Measurements from ENCODE around the gene CTNNA3. TPM values are rescaled to one million over a fixed set of nuclear protein-coding genes. Genes with fewer than 3 reads are reported as not detected.

The CTNNA3 gene
- total RNA-seq, 1 donor from 2014 or later: under 0.01 TPM

DNA sequence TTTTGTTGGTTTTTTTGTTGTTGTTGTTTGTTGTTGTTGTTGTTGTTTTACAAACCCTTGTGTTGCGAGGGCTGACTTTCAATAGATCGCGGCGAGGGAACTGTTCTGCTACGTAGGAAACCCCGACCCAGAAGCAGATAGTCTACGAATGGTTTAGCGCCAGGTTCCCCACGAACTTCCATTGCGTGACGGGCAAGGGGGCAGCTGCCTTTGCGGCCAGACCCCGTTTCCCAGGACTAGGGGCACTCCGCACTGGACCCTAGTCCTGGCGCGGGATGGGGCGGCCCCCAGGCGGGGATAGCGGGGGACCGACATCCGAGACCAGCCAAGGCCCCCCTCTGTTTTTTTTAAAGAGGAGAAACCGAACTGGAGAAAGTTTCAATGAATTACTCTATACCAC is 650.6 kb downstream of the CTNNA3 start:
- no peak for DNase-seq (ENCODE audit: low spot score in 2 of 2)
- Histone ChIP-seq H3K4me3 (no peak overlapping the region), H3K27me3 (no peaks in the 10 kb centered on the region), H3K4me1 (no peaks in the 10 kb centered on the region), H3K9me3 (no peaks in the 10 kb centered on the region), H3K27ac (no peak overlapping the region), H3K36me3 (no peaks in the 10 kb centered on the region)
- intact Hi-C loops (cut with DNase I): no loop called here
- TF ChIP-seq, protein P1, sequence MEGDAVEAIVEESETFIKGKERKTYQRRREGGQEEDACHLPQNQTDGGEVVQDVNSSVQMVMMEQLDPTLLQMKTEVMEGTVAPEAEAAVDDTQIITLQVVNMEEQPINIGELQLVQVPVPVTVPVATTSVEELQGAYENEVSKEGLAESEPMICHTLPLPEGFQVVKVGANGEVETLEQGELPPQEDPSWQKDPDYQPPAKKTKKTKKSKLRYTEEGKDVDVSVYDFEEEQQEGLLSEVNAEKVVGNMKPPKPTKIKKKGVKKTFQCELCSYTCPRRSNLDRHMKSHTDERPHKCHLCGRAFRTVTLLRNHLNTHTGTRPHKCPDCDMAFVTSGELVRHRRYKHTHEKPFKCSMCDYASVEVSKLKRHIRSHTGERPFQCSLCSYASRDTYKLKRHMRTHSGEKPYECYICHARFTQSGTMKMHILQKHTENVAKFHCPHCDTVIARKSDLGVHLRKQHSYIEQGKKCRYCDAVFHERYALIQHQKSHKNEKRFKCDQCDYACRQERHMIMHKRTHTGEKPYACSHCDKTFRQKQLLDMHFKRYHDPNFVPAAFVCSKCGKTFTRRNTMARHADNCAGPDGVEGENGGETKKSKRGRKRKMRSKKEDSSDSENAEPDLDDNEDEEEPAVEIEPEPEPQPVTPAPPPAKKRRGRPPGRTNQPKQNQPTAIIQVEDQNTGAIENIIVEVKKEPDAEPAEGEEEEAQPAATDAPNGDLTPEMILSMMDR (IDR thresholded peaks at IDR 0.05): no peak

DNA sequence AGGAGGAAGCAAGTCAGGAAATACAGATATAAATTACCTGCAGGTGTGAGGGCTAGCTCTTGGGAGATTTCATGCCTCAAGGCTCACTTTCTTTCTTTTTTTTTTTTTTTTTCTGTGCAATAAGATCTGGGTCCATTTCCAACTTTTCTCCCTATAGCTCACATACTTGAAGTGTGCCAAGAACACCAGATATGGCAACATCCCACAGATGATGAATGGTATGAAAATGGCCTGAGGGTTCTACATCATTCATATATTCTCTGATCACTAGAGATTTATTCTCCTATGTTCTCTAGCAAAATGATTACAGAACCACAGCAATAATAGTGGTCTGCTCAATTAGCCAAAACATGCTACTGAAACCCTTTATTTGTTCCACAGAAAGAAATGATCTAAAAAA is 653.0 kb downstream of the CTNNA3 start:
- Histone ChIP-seq H3K4me1 (no peaks in the 10 kb centered on the region), H3K27me3 (no peaks in the 10 kb centered on the region), H3K27ac (no peak overlapping the region), H3K36me3 (no peaks in the 10 kb centered on the region), H3K4me3 (no peak overlapping the region), H3K9me3 (no peaks in the 10 kb centered on the region)
- intact Hi-C loops (cut with DNase I): no loop called here
- TF ChIP-seq, protein P1 (IDR thresholded peaks at IDR 0.05): no peak
- DNase-seq (ENCODE audit: low spot score in 2 of 2): no peak

DNA sequence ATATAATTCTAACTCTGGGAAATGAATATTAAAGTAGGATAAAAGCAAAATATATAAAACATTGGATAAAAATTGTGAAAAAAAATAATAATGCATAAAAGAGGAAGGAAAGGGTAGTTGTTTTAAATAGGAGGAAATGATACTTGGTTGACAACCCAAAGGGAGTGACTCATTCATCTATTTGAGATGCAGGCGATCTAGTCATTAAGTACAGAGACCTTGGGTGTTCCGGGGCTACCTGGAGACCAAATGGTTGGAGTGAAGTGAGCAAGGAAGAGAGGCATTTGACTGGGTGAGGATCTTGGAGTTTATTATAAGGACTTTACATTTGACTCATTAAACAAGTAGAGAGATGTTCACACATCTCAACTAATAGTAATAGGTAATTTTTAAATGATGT is 659.2 kb downstream of the CTNNA3 start:
- TF ChIP-seq, protein P1 (IDR thresholded peaks at IDR 0.05): no peak
- Histone ChIP-seq H3K9me3 (no peaks in the 10 kb centered on the region), H3K36me3 (no peaks in the 10 kb centered on the region), H3K4me3 (no peak overlapping the region), H3K27ac (no peak overlapping the region), H3K27me3 (no peaks in the 10 kb centered on the region), H3K4me1 (no peaks in the 10 kb centered on the region)
- no peak for DNase-seq (ENCODE audit: low spot score in 2 of 2)
- intact Hi-C loops (cut with DNase I): no loop called here

DNA sequence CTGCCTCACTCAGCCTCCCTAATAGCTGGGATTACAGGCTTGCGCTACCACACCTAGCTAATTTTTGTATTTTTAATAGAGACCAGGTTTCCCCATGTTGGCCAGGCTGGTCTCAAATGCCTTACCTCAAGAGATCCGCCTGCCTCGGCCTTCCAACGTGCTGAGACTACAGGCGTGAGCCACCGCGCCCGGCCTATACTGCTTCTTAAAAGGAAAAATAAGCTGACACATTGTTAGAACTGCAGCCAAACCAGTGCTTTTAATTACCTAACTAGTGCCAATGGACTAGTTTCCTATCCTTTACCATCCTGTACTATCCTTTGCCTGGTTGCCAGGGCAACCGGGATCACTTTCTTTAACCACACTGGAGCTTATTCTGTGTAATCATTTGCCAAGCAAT is 662.1 kb downstream of the CTNNA3 start:
- Histone ChIP-seq H3K27me3 (no peaks in the 10 kb centered on the region), H3K4me3 (no peak overlapping the region), H3K27ac (no peak overlapping the region), H3K36me3 (no peaks in the 10 kb centered on the region), H3K4me1 (no peaks in the 10 kb centered on the region), H3K9me3 (no peaks in the 10 kb centered on the region)
- TF ChIP-seq, protein P1 (IDR thresholded peaks at IDR 0.05): no peak
- intact Hi-C loops (cut with DNase I): no loop called here
- no peak for DNase-seq (ENCODE audit: low spot score in 2 of 2)

DNA sequence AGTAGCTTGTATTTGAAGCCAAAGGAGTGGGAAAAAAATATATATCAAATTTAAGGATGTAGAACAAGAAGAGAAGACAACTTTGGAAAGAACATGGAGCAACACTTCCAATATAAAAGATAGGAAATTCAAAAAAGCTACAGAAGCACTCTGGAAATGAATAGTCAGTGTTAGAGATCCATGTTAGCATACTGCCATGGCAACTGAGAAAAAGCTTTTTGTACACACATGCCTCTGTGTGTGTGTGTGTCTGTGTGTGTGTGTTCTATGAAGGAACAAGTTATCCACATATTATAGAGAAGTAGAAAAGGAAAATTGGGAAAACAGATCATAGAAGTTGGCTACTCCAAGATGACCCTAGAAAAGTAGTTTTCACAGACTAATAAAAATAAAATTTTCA is 673.9 kb downstream of the CTNNA3 start:
- no peaks in the 10 kb centered on the region for H3K36me3 ChIP-seq
- no peaks in the 10 kb centered on the region for H3K27me3 ChIP-seq
- no peaks in the 10 kb centered on the region for H3K4me1 ChIP-seq
- TF ChIP-seq, protein P1 (IDR thresholded peaks at IDR 0.05): no peak
- H3K9me3 ChIP-seq: no peaks in the 10 kb centered on the region
- DNase-seq (ENCODE audit: low spot score in 2 of 2): no peak
- intact Hi-C loops (cut with DNase I): no loop called here
- H3K4me3 ChIP-seq: no peak overlapping the region
- no peak overlapping the region for H3K27ac ChIP-seq

DNA sequence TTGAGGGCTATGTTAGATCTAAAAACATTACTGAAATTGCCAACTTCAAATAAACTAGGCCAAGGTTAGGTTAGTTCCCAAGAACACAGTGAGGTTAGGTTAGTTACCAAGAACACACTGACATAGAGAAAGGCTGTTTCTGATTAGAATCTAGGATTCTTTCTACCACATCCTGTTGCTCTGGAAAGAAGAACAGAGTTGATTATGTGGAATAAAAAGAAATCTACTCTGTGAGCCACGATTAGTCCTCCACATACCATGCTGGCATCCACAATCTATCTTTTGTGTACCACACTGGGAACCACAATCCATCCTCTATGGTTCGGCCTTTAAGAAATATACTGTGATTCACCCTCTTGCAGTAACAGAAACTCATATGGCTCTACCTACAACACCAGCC is 678.8 kb downstream of the CTNNA3 start:
- TF ChIP-seq, protein P1 (IDR thresholded peaks at IDR 0.05): no peak
- intact Hi-C loops (cut with DNase I): no loop called here
- H3K27ac ChIP-seq: no peak overlapping the region
- no peaks in the 10 kb centered on the region for H3K36me3 ChIP-seq
- H3K4me1 ChIP-seq: no peaks in the 10 kb centered on the region
- H3K9me3 ChIP-seq: no peaks in the 10 kb centered on the region
- no peak for DNase-seq (ENCODE audit: low spot score in 2 of 2)
- no peak overlapping the region for H3K4me3 ChIP-seq
- no peaks in the 10 kb centered on the region for H3K27me3 ChIP-seq

Measured in ascending aorta (tissue), 2 donors.